ENCODE measurements around the gene WBP11.

WBP11 gene

DNA sequence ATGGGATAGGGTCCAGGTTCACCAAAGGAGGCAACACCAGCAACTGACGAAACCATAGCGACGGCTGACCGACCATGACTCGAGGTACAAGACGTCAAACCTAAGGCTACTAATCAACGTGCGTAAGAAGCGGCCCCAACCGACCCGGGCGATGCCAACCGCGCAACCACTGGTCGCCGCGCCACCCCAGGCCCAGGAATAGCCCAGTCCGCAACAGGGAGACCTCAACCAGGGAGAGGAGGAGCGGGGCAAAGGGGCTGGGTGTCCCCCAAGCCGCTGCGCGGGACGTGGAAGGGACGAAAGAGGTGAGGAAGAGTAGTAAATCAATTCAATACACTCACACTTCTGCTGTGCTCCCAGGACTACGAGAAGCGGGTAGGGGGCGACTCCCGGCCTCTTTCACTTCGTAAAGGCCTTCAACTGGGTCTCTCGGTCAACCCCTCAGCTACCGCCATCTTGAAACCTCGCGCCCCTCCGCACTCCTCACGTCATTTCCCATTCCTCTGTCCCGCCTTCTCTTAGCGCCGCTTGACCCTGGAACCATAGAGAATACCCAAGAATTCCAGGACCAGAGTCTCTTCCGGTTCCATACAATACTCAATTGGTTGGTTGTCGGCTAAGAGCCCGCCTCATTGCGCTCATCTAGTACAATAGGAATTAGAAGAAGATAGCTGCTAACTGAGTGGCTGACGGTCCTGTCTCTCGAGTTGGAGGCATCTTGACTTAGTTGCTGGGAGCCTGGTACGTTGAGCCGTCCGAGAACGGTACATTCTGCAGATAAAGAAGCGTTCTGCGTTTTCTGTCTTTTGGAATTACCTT is at the start of gene WBP11, which contains the start of gene C12orf60:
TSS of gene WBP11 (minus strand) at position 468 of the 819 bp plus-strand sequence. CDS start 2,095 bp downstream, outside the sequence.
TSS of gene C12orf60 (plus strand) at position 660 of the 819 bp plus-strand sequence. CDS start 19,266 bp downstream, outside the sequence.
- DNase-seq, result peak; percentile 99

DNA sequence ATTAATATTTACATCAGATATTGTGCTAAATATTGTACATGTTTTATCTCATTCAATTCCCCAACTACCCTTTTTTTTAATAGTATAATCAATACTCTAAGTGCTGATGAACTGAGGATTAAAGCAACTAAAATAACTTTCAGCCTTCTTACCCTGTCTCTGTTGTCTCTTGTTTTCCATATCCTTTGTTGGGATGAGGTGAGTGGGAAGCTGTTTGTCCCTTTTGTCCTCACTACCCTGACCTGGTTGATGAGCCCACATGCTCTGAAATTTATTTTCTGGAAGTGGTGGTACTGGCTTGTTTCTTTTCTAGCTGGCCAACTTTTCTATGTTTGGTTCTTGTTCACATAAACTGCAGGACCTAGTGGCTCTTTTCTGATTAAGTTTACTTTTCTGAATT is 49.6 kb upstream of the WBP11 start:
- DNase-seq, result no peak

DNA sequence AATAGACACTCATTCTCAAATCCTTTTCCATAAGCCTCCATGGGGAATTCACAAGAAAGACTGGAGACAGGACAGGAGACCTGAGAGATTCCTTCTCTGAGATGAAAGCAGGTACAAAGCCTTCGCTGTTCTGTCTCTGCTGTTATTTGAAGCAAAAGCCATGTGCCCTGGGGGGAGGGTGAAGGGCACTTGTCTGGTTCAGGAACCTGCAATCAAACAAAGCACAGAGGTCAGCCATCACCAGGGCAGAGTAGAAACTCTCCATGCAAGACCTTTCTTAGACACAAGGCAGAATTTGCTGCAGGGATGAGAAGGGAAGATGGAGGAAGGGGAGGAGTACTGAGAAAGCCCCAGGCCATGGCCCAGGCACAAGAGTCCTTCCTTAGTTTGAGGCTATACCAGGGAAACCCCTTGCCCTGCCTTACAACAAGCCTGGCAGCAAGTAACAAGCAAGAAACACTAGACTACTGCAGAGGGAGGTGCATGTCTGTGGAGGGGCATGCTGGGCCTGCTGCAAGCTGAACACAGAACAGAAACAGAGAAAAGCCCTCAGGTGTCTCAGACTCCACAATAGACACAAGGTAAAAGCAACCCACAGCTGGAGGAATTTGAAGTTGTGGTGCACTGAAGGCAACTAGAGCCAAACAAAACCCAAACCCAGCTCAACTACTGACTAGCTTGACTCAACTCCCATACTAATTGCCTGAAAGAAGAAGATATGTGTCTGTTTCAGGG is 47.8 kb upstream of the WBP11 start:
- DNase-seq, result no peak

DNA sequence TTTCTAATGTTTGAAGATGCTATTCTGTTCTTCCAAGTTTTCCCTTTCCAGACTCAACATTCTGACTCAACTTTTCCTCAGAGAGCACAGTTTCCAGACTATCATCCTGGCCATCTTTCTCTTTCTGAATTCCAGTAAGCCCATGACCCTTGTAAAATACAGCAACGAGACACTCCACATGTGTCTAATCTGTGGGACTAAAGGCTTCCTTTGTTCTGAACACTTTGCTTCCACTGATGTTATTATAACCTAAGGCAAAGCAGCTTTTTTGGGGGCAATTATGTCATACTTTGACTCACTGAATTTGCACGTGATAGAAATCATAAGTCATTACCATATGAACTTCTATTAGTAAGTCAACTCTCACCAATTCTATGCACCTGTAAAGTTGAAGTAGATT is 46.4 kb upstream of the WBP11 start:
- no peak for DNase-seq

DNA sequence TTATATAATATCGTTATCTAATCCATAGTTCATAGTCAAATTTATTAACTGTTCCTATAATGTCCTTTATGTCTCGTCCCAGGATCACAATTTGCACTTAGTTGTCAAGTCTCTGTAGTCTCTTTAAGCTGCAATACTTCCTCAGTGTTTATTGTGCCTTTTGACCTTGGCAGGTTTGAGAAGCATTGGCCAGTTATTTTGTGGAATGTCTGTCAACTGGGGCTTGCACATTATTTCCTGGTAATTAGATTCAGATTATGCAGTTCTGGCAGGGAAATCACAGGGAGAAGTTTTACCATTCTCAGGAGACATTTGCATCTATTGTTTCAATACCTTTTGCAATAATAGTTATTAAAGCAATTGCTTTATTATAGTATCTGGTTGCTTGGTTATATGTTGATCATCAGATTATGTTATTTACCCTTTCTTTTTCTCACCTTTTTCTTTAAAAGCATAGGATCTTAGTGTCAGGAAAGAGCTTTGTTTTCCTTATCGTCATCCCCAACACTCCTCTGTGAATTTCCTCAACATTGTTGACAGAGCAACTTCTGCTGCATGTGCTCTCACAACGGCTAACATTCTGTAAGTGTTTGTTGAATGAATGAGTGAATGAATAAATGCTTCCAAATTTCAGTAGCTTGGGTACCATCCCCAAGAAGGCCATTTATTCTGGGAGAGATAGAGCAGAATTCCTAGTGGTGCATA is 43.8 kb upstream of the WBP11 start:
- no peak for DNase-seq

DNA sequence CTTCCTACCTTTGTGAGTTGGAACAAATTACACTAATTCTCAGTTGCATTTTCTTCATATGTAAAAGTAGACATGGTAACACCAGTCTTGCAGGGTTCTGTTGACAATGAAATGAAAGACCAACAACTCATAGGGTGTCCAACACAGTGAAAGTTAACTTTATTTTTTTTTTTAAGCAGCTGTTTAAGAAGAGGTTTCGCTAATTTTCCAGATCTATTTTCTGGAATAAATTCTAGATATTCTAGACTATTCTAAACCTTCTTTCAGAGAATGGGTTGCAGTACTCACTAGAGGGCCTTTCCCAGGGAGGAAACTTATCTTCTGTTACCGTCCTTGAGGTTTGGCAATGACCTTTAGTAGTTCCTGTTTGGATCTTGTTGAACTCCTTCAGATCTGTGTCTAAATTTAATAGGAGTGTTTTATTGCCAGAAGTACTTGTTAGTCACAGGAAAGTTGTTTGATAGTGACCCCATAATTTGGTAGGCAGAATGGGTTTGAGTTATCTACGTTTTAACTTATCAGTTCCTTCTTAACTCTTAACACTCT is 42.8 kb upstream of the WBP11 start:
- no peak for DNase-seq

DNA sequence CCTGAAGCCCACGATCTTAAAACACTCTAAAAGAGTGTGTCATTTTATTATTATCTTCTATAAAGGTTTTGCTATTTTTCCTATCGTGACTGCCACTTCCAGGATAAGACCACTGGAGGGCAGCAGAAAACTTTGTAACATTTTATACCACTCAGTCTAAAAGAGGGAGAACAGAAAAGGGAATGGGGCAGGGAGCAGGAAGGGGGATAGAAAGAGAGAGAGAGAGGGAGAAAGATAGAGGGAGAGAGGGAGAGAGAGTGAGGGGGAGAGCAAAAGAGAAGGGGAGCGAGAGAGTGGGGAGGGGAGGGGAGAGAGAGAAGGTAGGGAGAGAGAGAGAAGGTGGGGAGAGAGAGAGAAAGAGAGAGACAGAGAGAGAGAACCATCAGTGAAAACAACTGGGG is 42.1 kb upstream of the WBP11 start:
- peak; percentile 47 for DNase-seq

DNA sequence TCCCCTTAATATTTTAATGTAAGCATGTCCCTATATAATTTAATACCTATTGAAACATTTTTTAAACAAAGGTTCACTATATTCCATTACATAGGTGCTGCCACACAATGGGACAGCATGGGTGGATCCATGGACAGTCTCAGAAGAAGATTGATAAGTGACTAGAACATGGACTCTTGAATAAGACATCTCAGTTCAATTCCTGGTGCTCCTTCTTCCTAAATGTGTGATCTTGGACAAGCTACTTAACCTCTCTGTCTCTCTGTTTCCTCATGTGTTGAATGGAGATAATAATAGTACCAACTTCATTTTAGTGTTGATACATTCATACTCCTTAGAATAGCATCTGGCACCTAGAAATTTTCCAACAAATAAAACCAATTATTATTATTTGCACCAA is 41.1 kb upstream of the WBP11 start:
- DNase-seq, result no peak

DNA sequence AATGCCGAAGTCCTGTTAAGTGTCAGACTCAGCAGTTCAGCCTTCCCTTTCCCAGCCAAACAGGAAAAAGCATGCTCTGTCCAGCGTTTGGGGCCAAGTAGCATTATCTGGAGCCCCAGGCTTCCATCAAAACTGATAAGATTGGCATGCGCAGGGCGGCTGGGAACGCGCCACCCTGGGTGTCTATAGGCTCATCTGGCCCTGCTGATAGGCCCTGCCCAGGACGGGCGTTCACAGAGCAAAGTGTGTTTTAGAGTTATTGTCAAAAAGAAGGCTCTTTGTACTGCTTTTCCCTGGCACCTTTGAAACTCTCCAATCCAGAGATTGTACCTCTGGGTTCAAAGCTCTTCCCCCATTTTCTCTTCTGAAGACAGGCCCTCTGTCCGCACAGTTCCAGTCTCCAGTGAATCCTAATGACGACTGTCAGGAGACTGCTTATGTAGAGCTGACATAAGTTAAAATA is 40.2 kb upstream of the WBP11 start, which contains the start of gene ART4:
TSS of gene ART4 (minus strand) at position 102 of the 463 bp plus-strand sequence. CDS start 413 bp downstream, outside the sequence.
- no peak for DNase-seq

DNA sequence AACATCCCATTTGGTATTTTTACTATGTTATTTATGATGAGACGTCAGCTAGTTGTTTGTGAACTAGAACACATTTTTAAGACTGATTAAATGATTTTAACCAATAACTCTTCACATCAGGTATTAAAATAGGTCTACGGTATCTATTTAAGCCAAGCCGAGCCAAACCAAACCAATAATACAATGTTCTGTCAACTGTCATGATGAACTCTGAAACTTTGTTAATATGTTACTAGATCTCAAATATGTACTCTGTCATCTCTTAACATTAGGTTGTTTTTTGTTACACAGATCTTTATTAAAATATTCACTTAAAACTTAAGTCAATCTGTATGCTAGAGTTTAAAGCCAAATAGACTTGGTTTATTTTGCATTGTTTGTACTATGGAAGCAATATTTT is 39.0 kb upstream of the WBP11 start:
- DNase-seq, result no peak

DNA sequence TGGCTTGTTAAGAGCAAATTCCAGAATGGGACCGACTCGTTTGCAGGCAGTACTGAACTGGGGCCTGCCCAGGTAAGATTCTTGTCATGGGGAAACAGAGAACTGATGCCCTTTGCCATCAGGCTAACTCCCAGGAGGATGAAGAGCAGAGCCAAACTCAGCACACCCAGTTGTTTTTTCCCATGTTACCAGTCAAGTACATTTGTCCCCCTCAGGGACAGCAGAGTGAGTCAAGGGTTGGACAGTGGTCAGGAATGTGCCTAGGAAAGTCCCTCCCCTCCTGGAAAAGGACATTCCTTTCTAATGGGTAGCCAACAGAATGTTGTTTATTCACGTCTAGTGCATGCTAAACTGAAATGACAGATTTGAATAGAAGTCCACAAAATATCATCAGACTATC is 38.5 kb upstream of the WBP11 start:
- DNase-seq, result no peak

DNA sequence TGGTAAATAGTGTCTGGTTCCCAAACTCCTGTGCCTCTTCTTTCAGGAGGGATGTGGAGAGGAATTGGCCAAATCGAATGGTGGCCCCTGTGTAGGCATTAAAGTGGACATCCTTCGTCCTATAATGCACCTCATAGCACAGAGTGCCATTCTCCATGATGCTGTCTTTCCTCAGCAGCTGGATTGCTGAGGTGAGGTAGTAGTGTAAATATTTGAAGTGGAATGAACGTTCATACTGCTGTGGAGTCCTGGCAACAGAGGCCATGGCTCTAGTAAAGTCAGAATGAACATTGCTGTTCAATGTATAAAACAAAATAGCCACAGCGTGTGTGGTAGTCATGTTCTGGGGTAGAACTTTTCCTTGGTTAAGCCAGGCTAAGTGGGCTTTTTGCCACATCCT is 37.3 kb upstream of the WBP11 start:
- no peak for DNase-seq

DNA sequence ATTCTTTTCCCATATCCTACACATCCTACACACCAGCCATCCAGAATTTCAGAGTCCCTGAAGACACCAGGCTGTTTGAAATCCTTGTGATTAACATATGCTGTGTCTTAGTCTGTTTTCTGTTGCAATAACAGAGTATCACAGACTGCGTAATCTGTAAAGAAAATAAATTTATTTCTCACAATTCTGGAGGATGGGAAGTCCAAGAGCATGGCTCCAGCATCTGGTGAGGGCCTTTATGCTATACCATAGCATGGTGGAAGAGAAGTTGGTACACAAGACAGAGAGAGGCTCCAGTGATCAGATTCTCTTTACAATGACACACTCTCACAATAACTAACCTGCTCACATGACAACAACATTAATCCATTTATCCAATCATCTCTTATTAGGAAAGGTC is 36.0 kb upstream of the WBP11 start:
- DNase-seq, result no peak

DNA sequence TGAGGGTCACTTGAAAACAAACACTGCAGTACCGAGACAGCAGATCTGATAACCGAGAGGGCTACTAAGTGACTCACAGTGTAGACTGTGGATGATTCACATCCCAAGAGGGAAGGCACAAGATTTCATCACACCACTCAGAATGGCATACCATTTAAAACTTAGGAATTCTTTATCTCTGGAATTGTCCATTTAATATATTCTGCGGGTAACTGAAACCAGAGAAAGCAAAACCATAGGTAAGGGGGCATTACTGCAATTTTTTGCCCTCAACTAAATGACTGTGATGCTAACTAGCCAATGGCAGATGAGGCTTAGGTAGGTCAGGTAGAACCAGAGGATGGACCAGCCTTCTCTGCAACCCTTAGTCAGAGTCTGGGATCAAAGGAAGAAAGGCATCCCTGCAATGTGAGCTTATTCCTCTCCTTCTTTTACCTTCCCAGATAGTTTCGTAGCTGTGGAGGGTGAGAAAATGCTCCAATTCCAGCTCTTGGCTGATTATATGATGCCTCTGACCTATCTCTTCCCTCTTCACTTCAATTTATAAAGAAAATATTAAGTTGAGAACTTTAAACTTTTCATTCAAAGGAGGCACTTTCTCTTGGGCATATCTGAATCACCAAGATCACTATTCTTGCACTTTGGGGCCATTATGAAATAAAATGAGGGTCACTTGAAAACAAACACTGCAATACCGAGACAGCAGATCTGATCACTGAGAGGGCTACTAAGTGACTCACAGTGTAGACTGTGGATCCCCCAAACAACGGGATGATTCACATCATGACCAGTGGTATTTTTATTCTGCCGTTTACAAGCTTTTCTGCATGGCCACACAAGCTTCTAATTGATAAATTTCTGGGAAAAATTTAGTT is 33.3 kb upstream of the WBP11 start:
- no peak for DNase-seq

DNA sequence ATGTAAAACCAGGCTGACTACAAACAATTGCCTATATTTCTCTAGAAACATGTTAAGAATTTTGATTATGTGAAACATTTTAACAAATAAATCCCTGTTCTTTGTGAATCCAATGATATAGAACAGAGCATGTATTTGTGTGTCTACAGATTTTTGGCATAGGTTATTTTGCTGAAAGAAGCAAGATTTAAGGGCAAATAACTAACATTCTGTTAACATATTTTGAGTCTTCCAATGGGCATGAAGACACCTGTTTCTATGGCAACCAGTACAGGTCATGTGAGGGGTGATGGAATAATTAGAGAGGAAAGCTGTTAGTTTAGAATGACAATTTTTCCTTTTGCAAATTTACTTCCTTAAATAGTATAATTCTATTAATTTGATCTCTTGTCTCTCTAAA is 31.2 kb upstream of the WBP11 start:
- no peak for DNase-seq

DNA sequence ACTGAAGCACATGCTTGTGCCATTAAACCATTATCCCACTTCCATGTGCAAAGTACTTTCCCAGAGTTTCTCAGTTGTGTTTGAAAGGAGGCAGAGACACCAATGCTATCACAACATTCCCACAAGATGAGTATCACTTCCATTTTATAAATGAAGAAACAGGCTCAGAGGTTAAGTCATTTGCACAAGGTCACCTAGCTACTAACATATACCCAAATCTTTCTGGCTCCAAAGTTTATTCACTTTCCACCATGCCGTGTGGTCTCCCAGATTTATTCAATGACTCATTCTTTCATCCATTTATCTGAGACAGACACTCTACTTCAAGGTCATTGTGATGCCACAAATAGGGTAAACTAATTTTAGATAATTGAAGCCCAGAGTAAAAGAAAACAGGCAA is 30.7 kb upstream of the WBP11 start:
- DNase-seq, result no peak

DNA sequence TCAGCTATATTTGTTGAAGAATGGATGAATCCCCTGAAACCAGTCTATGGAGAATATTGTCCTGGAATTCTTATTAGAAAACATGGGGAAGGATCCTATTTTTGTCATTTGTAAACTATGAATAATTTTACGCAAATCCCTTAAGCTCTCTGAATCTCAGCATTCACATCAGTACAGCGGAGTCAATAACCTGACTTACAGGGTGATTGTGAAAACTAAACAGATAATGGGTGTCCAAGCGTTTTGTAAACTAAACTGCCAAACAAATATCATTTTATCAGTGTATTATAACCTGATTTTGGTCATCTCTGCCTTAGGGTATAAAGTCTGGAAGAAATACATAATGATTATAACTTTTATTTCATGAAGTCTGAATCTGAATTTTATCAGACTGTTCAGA is 30.1 kb upstream of the WBP11 start:
- no peak for DNase-seq

DNA sequence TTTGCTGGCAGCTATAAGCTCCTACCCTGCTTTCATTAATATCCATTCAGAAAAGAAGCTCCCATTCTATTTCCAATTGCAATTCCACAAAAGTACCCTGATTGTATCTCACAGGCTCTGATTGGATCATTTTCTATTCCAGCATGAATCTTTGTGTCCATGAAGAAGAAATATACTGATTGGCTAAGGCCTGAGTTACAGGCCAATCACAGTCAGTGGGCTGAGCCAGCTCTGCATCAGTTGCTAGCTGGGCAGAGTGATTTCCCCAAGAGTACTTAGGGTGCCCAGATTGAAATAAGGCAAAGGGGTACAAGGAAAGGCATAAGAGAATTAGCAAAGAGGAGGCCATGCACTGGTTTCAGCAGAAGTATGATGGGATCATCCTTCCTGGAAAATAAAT is 25.6 kb upstream of the WBP11 start:
- DNase-seq, result no peak

DNA sequence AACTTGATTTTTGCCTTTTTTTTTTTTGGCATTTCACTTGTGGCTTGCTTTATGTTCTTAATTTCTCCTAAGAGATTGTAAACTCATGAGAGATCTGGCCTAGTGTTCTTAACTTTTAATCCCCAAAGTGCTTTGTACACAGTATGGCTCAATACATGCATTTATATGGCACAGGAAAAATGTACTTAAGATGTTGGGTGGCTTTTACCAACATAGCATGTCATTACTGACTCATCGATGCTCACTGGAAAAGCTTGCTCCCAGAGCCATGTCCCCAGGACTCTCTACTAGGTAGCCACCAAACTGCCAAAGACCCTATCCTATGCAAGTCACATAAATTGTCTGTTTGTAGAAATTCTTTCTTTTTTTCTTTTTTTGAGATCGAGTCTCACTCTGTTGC is 23.8 kb upstream of the WBP11 start:
- DNase-seq, result no peak

DNA sequence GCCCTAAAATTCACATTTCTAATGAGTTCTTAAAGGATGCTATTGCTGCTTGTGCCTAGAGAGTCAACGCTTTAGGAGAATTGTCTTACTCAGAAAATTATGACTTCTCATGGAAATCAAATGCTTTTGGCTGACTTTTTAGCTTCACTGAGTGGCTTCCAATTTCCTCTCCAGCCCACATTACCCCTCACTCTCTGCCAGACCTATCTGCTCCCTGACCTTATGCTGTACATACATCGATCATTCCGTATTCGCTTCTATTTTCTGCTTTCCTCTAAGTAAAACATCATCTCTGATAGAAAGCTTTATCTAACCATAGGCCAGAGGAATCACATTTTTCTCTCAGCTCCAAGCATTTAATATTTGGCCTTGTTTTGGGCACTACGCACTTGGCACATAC is 23.2 kb upstream of the WBP11 start:
- DNase-seq, result no peak

DNA sequence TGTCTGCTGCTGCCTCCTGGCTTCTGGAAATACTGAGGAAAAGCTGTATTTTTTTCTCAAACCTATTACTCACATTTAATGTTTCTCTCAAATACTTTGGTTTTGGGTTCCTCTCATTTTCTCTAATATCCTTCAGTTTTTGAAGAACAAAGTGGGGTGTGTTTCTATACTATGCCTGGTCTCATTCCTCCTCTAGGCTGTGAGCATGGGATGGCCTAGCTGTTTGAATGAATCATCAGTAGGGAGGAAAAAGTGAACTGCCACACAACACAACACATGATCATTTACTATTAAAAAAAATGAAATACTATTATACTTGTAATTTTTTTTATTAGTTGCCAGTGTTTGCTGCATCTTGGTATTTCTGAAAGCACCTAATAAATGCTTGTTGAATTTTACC is 22.0 kb upstream of the WBP11 start:
- no peak for DNase-seq

DNA sequence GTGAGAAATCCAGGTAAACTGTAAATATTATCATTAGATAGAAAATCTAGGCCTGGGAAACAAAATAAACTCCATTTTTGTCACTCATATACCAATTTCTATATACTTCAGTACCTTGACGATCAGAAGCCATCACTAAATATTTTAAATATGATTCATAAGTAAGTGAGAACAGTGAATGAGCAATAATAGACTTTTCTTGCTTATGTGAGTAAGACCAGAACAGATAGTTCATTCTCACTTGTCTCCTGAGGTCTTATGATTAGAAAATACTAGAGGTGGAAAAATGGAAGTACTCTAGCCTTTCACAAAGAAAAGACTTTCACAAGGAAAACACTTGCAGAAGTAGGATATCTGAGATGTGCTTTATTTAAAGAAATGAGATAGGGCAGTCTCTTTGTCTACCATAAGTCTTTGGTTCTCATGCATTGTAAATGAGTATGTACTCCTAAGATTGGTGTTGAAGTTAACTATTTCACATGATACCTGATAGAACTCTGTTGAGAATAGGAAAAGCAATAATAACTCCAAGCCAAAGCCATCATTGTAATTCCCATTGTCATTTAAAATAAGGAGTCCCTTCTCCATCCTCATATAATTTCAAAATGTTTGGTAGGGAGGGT is 20.8 kb upstream of the WBP11 start:
- DNase-seq, result no peak

Data from NCI-H1105 (cell line).